BE2C (cell line): ENCODE results near the gene P4HA3. TPM values are rescaled to one million over a fixed set of nuclear protein-coding genes. Genes with fewer than 3 reads are reported as not detected.
A peak's percentile ranks its signal among the peaks of the same experiment; 100 is the strongest.

ENCODE experiments used
- DNase-seq: peaks from one replicate; pipeline ENCODE4 v3.0.0-alpha.2; 2020
- H3K27me3 ChIP-seq: fragments of 250-450 bp; sonication (Bioruptor Pico); 2 replicates; pipeline ENCODE4 v1.5.1; 2020; ENCODE audit warnings: mild to moderate bottlenecking
- H3K36me3 ChIP-seq: fragments of 250-450 bp; sonication (Bioruptor Pico); 2 replicates; pipeline ENCODE4 v1.5.1; 2020; ENCODE audit warnings: mild to moderate bottlenecking
- H3K4me1 ChIP-seq: fragments of 250-450 bp; sonication (Bioruptor Pico); 2 replicates; pipeline ENCODE4 v1.5.1; 2020
- H3K4me3 ChIP-seq: 2 replicates; pipeline ENCODE4 v1.5.1; 2011; ENCODE audit warnings: low read depth, low read length
- H3K9me3 ChIP-seq: fragments of 250-450 bp; sonication (Bioruptor Pico); 2 replicates; pipeline ENCODE4 v1.5.1; 2020
- CTCF ChIP-seq: IDR thresholded peaks from 2 replicates; pipeline ENCODE4 v1.5.1; 2012; ENCODE audit warnings: mild to moderate bottlenecking, low read depth, low read length
- polyA plus RNA-seq: library from polyadenylated mRNA; unstranded; fragments of >200 nt; gene quantifications from one replicate; pipeline ENCODE4 v1.2.1, GENCODE V29; 2012; ENCODE audit warnings: low read depth, missing spikeins; ENCODE audit not compliant: insufficient read length, insufficient read depth

Gene P4HA3
- not detected for polyA plus RNA-seq

GRCh38 chr11:74311352-74311926 lies at the start of gene P4HA3:
TSS of gene P4HA3 (minus strand) at chr11:74311640. CDS start at chr11:74311611, 29 bp downstream.
- Histone ChIP-seq H3K36me3 (no peaks in the 10 kb centered on the region), H3K9me3 (no peaks in the 10 kb centered on the region; the same call in 1 of the 2 replicates), H3K27me3 (peaks cover 8% of the 10 kb centered on the region), H3K4me3 (peak within 1 kb of the TSS; percentile 47), H3K4me1 (0 out of 2 replicates have a peak, but pooled peaks cover 2% of the 10 kb centered on the region)
- TF ChIP-seq CTCF, result no peak; the same call in 1 of the 2 replicates
- peak; percentile 69 for DNase-seq

- Histone ChIP-seq H3K27me3 (no peaks in the 10 kb centered on the region), H3K36me3 (no peaks in the 10 kb centered on the region), H3K4me1 (no peaks in the 10 kb centered on the region), H3K4me3 (no peak overlapping the region), H3K9me3 (no peaks in the 10 kb centered on the region; the same call in 1 of the 2 replicates)
- no peak for TF ChIP-seq CTCF
- no peak for DNase-seq
Observed at GRCh38 chr11:74357449-74357848, 46.0 kb upstream of the P4HA3 start.

DNA sequence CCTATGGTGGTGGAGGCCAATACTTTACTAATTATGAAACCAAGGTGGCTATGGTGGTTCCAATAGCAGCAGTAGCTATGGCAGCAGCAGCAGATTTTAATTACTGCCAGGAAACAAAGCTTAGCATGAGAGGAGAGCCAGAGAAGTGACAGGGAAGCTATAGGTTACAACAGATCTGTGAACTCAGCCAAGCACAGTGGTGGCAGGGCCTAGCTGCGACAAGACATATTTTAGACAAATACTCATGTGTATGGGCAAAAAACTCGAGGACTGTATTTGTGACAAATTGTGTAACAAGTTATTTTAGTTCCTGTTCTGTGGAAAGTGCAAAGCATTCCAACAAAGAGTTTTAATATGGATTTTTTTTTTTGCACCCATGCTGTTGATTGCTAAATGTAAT lies 44.2 kb upstream of the P4HA3 start:
- no peaks in the 10 kb centered on the region for H3K4me1 ChIP-seq
- no peak for DNase-seq
- no peaks in the 10 kb centered on the region for H3K36me3 ChIP-seq
- no peaks in the 10 kb centered on the region for H3K27me3 ChIP-seq
- H3K4me3 ChIP-seq, result no peak overlapping the region
- no peak for TF ChIP-seq CTCF
- no peaks in the 10 kb centered on the region; the same call in 1 of the 2 replicates for H3K9me3 ChIP-seq

- H3K36me3 ChIP-seq, result no peaks in the 10 kb centered on the region
- no peaks in the 10 kb centered on the region for H3K4me1 ChIP-seq
- no peaks in the 10 kb centered on the region for H3K9me3 ChIP-seq
- no peaks in the 10 kb centered on the region for H3K27me3 ChIP-seq
- no peak for TF ChIP-seq CTCF
- H3K4me3 ChIP-seq, result no peak overlapping the region
- no peak for DNase-seq
Observed at GRCh38 chr11:74354036-74354435, 42.6 kb upstream of the P4HA3 start.

GRCh38 chr11:74347381-74347780 lies 35.9 kb upstream of the P4HA3 start:
- Histone ChIP-seq H3K36me3 (no peaks in the 10 kb centered on the region), H3K9me3 (no peaks in the 10 kb centered on the region), H3K4me1 (no peaks in the 10 kb centered on the region), H3K4me3 (no peak overlapping the region), H3K27me3 (no peaks in the 10 kb centered on the region)
- DNase-seq, result no peak
- TF ChIP-seq CTCF, result no peak

GRCh38 chr11:74345420-74345819 lies 34.0 kb upstream of the P4HA3 start:
- Histone ChIP-seq H3K27me3 (no peaks in the 10 kb centered on the region), H3K4me3 (no peak overlapping the region), H3K4me1 (no peaks in the 10 kb centered on the region), H3K36me3 (no peaks in the 10 kb centered on the region), H3K9me3 (no peaks in the 10 kb centered on the region)
- DNase-seq, result no peak
- no peak for TF ChIP-seq CTCF
